HCT116 (cell line): ENCODE data around the gene HYAL2. TPM values are rescaled to one million over a fixed set of nuclear protein-coding genes. Genes with fewer than 3 reads are reported as not detected.

ENCODE experiments used
- ATAC-seq: fragments of 200-7000 bp; cut with Tn5 transposase; 2 replicates; pipeline ENCODE4 v1.9.1; 2020; ENCODE audit warnings: mild to moderate bottlenecking, moderate library complexity
- BruUV-seq: library from RNA; stranded (reverse); fragments of 400-500 nt; replicated peaks from 2 replicates; lab custom pipeline; 2021; lab: Mats Ljungman, UMichigan
- CTCF ChIA-PET: fragments of 300-600 bp; sonication (Branson Sonifier 250); formaldehyde crosslinking; loops from one replicate; lab custom pipeline; 2021; ENCODE audit warnings: antibody characterized with exemption; lab: Charles Lee
- POLR2A ChIA-PET: fragments of 300-600, 350-600 bp; sonication (Branson Sonifier 250); formaldehyde crosslinking; loops from one replicate; lab custom pipeline; 2021; ENCODE audit warnings: antibody characterized with exemption; lab: Charles Lee
- RAD21 ChIA-PET, 2 experiments: fragments of 300-600 bp; sonication (Branson Sonifier 250); formaldehyde crosslinking; loops; one replicate each; lab custom pipeline; 2023; ENCODE audit warnings: low total read pairs in 2 of 2; ENCODE audit not compliant: uncharacterized antibody in 2 of 2, unreplicated experiment in 2 of 2, low non-redundant PET in 1 of 2; lab: Charles Lee
- DNase-seq: peaks from one replicate; pipeline ENCODE4 v3.0.0-alpha.2; 2010; ENCODE audit warnings: low read depth, low spot score
- H2AFZ ChIP-seq: fragments of 200-600 bp; shearing (Covaris generic), sonication (generic); 2 replicates; pipeline ENCODE4 v1.6.1; 2017; ENCODE audit warnings: low read depth, mixed run types, mixed read lengths, antibody characterized with exemption, low read length; ENCODE audit not compliant: poor library complexity, severe bottlenecking
- H3K27ac ChIP-seq: 2 replicates; pipeline ENCODE4 v1.5.1; 2012; ENCODE audit warnings: low read depth, low read length
- H3K27me3 ChIP-seq: fragments of 200-600 bp; sonication (generic); 2 replicates; pipeline ENCODE4 v1.6.1; 2016; ENCODE audit warnings: mixed run types, low read length, mixed read lengths; ENCODE audit not compliant: insufficient read depth
- H3K36me3 ChIP-seq, 2 experiments: fragments of 200-500 bp in 1 of 2; fragments of 200-600 bp in 1 of 2; sonication (Bioruptor generic) in 1 of 2; sonication (generic) in 1 of 2; 2 replicates each; pipeline versions ENCODE4 v1.5.1 to v1.6.1; 2014 to 2016; ENCODE audit warnings: low read length in 2 of 2, inconsistent platforms in 1 of 2, mixed read lengths in 1 of 2, mixed run types in 1 of 2; ENCODE audit not compliant: insufficient read depth in 2 of 2, control insufficient read depth in 1 of 2
- H3K4me1 ChIP-seq, 2 experiments: fragments of 200-600 bp in 1 of 2; sonication (generic) in 1 of 2; 2 replicates each; pipeline versions ENCODE4 v1.5.1 to v1.6.1; 2012 to 2017; ENCODE audit warnings: low read length in 2 of 2, inconsistent platforms in 1 of 2, mild to moderate bottlenecking in 1 of 2, mixed read lengths in 1 of 2, mixed run types in 1 of 2, moderate library complexity in 1 of 2; ENCODE audit not compliant: insufficient read depth in 2 of 2, control insufficient read depth in 1 of 2
- H3K4me2 ChIP-seq: fragments of 200-600 bp; sonication (generic); 2 replicates; pipeline ENCODE4 v1.6.1; 2017; ENCODE audit warnings: mixed run types, low read length, mixed read lengths
- H3K4me3 ChIP-seq, 2 experiments: fragments of 200-600 bp in 1 of 2; sonication (generic) in 1 of 2; replicated peaks in 1 of 2; 2 replicates each; pipeline ENCODE4 v1.5.1; 2011 to 2016; ENCODE audit warnings: low read length in 2 of 2, control low read depth in 1 of 2, low read depth in 1 of 2, mild to moderate bottlenecking in 1 of 2, mixed read lengths in 1 of 2, mixed run types in 1 of 2
- H3K79me2 ChIP-seq: fragments of 200-600 bp; sonication (generic); 2 replicates; pipeline ENCODE4 v1.6.1; 2017; ENCODE audit warnings: mild to moderate bottlenecking, mixed run types, low read length, moderate library complexity, mixed read lengths; ENCODE audit not compliant: insufficient read depth
- H3K9ac ChIP-seq: fragments of 200-600 bp; sonication (generic); 2 replicates; pipeline ENCODE4 v1.6.1; 2016; ENCODE audit warnings: low read length, mixed read lengths
- H3K9me2 ChIP-seq: fragments of 200-600 bp; sonication (generic), shearing (Covaris generic); 2 replicates; pipeline ENCODE4 v1.6.1; 2017; ENCODE audit warnings: mixed run types, mild to moderate bottlenecking, moderate library complexity; ENCODE audit not compliant: insufficient read depth
- H3K9me3 ChIP-seq, 2 experiments: fragments of 200-500 bp in 1 of 2; fragments of 200-600 bp in 1 of 2; sonication (Bioruptor generic) in 1 of 2; sonication (generic) in 1 of 2; 2 replicates each; pipeline ENCODE4 v1.6.1; 2014 to 2017; ENCODE audit warnings: low read length in 2 of 2, mixed read lengths in 2 of 2, inconsistent platforms in 1 of 2, low read depth in 1 of 2, mild to moderate bottlenecking in 1 of 2, mixed run types in 1 of 2, moderate library complexity in 1 of 2; ENCODE audit not compliant: control insufficient read depth in 1 of 2, insufficient read depth in 1 of 2
- H4K20me1 ChIP-seq: fragments of 200-600 bp; sonication (generic), shearing (Covaris generic); 2 replicates; pipeline ENCODE4 v1.6.1; 2017; ENCODE audit warnings: mixed run types, mild to moderate bottlenecking, moderate library complexity; ENCODE audit not compliant: insufficient read depth
- CBX3 ChIP-seq: IDR thresholded peaks from 2 replicates; pipeline ENCODE4 v1.6.1; 2012; ENCODE audit warnings: low read depth
- CEBPB ChIP-seq: IDR thresholded peaks from 2 replicates; pipeline ENCODE4 v1.6.1; 2012; ENCODE audit warnings: low read depth
- EGR1 ChIP-seq: IDR thresholded peaks from 2 replicates; pipeline ENCODE4 v1.6.1; 2012; ENCODE audit warnings: low read depth
- ELF1 ChIP-seq: IDR thresholded peaks from 2 replicates; pipeline ENCODE4 v1.6.1; 2012; ENCODE audit warnings: low read depth, borderline replicate concordance
- EZH2 ChIP-seq: fragments of 200-600 bp; sonication (generic); IDR thresholded peaks from 2 replicates; pipeline ENCODE4 v1.6.1; 2017; ENCODE audit warnings: antibody characterized with exemption, mixed run types
- POLR2AphosphoS5 ChIP-seq: IDR thresholded peaks from 2 replicates; pipeline ENCODE4 v1.6.1; 2011; ENCODE audit warnings: mild to moderate bottlenecking, low read depth, low read length, moderate library complexity
- RAD21 ChIP-seq: IDR thresholded peaks from 2 replicates; pipeline ENCODE4 v1.6.1; 2012; ENCODE audit warnings: low read depth, mild to moderate bottlenecking
- SIN3A ChIP-seq: IDR thresholded peaks from 2 replicates; pipeline ENCODE4 v1.6.1; 2012; ENCODE audit warnings: low read depth
- TCF7L2 ChIP-seq: IDR thresholded peaks from 2 replicates; pipeline ENCODE4 v1.7.0; 2011; ENCODE audit warnings: borderline replicate concordance, inconsistent platforms; ENCODE audit not compliant: insufficient read depth, insufficient read length; ENCODE audit errors: extremely low read depth
- intact Hi-C: fragments of 100-400 bp; cut with micrococcal nuclease; formaldehyde crosslinking; loops from 2 replicates; pipeline ENCODE4 v1.10.0; 2022
- total RNA-seq: library from RNA; stranded (reverse); gene quantifications from one replicate; pipeline ENCODE4 v1.2.1, GENCODE V29; 2021; ENCODE audit not compliant: unreplicated experiment

HYAL2 gene
- total RNA-seq, 1 experiment from 2014 or later: 42.2 TPM

DNA sequence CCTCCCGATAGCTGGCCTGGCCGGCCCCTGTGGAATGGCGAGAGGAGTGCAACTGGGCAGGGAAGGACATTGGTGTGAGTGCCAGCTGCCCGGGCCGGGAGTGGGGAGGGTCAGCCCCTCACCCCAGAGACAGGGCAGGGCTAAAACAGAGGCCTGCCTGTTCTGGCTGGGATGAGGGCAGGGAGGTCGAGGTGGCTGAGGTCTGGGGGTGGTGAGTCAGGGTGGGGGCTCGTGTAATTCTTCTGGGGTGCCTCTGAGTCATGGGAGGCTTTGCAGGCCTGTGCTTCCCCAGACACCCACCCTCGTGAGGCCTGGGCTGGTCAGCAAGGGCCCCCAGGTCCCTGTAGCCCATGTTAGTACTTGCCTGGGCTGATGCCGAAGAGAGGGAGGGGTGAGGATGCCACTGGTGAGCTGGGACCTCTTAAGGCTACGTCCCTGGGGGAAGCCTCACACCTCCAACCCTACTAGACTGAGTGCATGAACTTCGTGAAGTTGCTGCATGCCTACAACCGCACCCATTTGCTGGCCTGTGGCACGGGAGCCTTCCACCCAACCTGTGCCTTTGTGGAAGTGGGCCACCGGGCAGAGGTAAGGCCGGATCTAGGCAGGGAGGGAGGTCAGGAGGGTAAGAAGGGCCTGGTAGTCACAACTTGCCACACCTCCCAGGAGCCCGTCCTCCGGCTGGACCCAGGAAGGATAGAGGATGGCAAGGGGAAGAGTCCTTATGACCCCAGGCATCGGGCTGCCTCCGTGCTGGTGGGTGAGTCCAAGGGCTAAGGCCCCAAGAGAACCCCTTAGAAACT, 51.9 kb downstream of the HYAL2 start:
- no peaks in the 10 kb centered on the region for H3K9me2 ChIP-seq
- intact Hi-C loops: loop anchor here (5.0 kb wide), 1 partner anchor 148 kb away; no protein-coding TSS in a partner anchor
- no peak for TF ChIP-seq CBX3
- no peak for TF ChIP-seq ELF1
- TF ChIP-seq POLR2AphosphoS5: no peak
- TF ChIP-seq TCF7L2: no peak
- TF ChIP-seq RAD21: no peak
- TF ChIP-seq SIN3A: no peak
- no peak for TF ChIP-seq CEBPB
- TF ChIP-seq EZH2: no peak
- no peak for TF ChIP-seq EGR1
- H2AFZ ChIP-seq: no peak overlapping the region
- ATAC-seq (no peak), DNase-seq (no peak)
- peak overlapping the region; percentile 88; the same call in 1 of the 2 replicates for H3K27ac ChIP-seq
- POLR2A ChIA-PET: interaction anchor here (1.5 kb wide), 1 partner anchor 22 kb away, joined by 3 read pairs; the partner anchor contains the start of gene IFRD2
- peak overlapping the region in 1 of 2 experiments; percentile 47; a peak in 1 of 4 replicates for H3K4me3 ChIP-seq
- peaks cover 73 to 87% of the 10 kb centered on the region in 2 experiments for H3K4me1 ChIP-seq
- H3K79me2 ChIP-seq: no peaks in the 10 kb centered on the region
- H4K20me1 ChIP-seq: no peaks in the 10 kb centered on the region
- no peaks in the 10 kb centered on the region for H3K27me3 ChIP-seq
- RAD21 ChIA-PET: interaction anchor here in 1 of 2 experiments (1.5 kb wide), 1 partner anchor 44 kb away, joined by 6 read pairs; no protein-coding TSS in a partner anchor
- BruUV-seq: TSS peak; percentile 29
- H3K36me3 ChIP-seq: no peaks in the 10 kb centered on the region
- no peaks in the 10 kb centered on the region for H3K9me3 ChIP-seq
- H3K9ac ChIP-seq: peak overlapping the region; percentile 62; the same call in 1 of the 2 replicates
- H3K4me2 ChIP-seq: peak overlapping the region; percentile 80
- CTCF ChIA-PET: interaction anchor here (1.0 to 3.4 kb wide), 5 partner anchors 11 to 76 kb away, joined by 3 to 27 read pairs (median 9); no protein-coding TSS in a partner anchor
